Left lung (tissue), 10 donors: ENCODE measurements around the gene FAM20A. TPM values are rescaled to one million over a fixed set of nuclear protein-coding genes. Genes with fewer than 3 reads are reported as not detected.

Source experiments
- ATAC-seq: fragments of 200-7000 bp; cut with Tn5 transposase; one replicate; pipeline ENCODE4 v1.9.1; 2020; ENCODE audit warnings: moderate library complexity
- DNase-seq, 4 donors: peaks; one replicate each; pipeline ENCODE4 v3.0.0-alpha.2; 2013 to 2020
- H3K27ac ChIP-seq, 2 donors: fragments of 200-600 bp; sonication (generic) in 1 of 2; one replicate each; pipeline versions ENCODE4 v1.5.0 to v1.8.0; 2020 to 2021
- H3K27me3 ChIP-seq, 2 donors: fragments of 200-600 bp; sonication (generic) in 1 of 2; one replicate each; pipeline versions ENCODE4 v1.5.0 to v1.8.0; 2020 to 2021
- H3K36me3 ChIP-seq, 2 donors: fragments of 200-600 bp; sonication (generic) in 1 of 2; one replicate each; pipeline versions ENCODE4 v1.5.0 to v1.8.0; 2020 to 2021
- H3K4me1 ChIP-seq, 2 donors: fragments of 200-600 bp; one replicate each; pipeline ENCODE4 v1.8.0; 2021
- H3K4me3 ChIP-seq, 2 donors: fragments of 200-600 bp; sonication (generic) in 1 of 2; one replicate each; pipeline versions ENCODE4 v1.5.0 to v1.8.0; 2020 to 2021; ENCODE audit warnings: mild to moderate bottlenecking in 1 of 2
- H3K9me3 ChIP-seq, 2 donors: fragments of 200-600 bp; sonication (generic) in 1 of 2; one replicate each; pipeline versions ENCODE4 v1.5.0 to v1.8.0; 2020 to 2021
- CTCF ChIP-seq, 2 donors: fragments of 200-600 bp; sonication (generic) in 1 of 2; IDR thresholded peaks; one replicate each; pipeline versions ENCODE4 v1.5.0 to v1.8.0; 2021; ENCODE audit warnings: antibody characterized with exemption in 2 of 2
- intact Hi-C, 2 donors: fragments of 100-400 bp; cut with DNase I; formaldehyde crosslinking; loops; one replicate each; pipeline versions ENCODE4 v1.11.2 to v1.14.2; 2022
- polyA plus RNA-seq, 6 donors: library from polyadenylated mRNA; unstranded; fragments of 120-200 nt; gene quantifications; one replicate each; pipeline ENCODE4 v1.2.1, GENCODE V29; 2013; ENCODE audit not compliant: insufficient read length in 6 of 6
- total RNA-seq, 2 donors: library from RNA; stranded (reverse); fragmentation: NEBNext Ultra II Directional; extraction: Animal tissue kit (Norgen Biotek cat#: 25700); gene quantifications; one replicate each; pipeline ENCODE4 v1.2.1, GENCODE V29; 2021
- donor health status: DM: no; HTN: yes; CAD: no.
- donor health status: DM: no; HTN: no; CAD: no.

The FAM20A gene
- total and polyA plus RNA-seq, 8 donors: 3.8 to 85.9 (median 6.0) TPM

- peak in 1 of 4 donors; percentile 46 for DNase-seq
These were observed 58.3 kb downstream of the FAM20A start for GRCh38 chr17:68542698-68543463.

GRCh38 chr17:68541816-68542215 is 59.4 kb downstream of the FAM20A start:
- DNase-seq (no peak), ATAC-seq (no peak)
- TF ChIP-seq CTCF (IDR thresholded peaks at IDR 0.05): no peak
- Histone ChIP-seq H3K27ac (peak overlapping the region; percentile 38 to 44), H3K4me3 (no peak overlapping the region), H3K4me1 (peaks cover 8 to 20% of the 10 kb centered on the region in 2 donors), H3K9me3 (no peaks in the 10 kb centered on the region), H3K36me3 (peaks cover 0 to 83% of the 10 kb centered on the region in 2 donors), H3K27me3 (no peaks in the 10 kb centered on the region)
- intact Hi-C loops: loop anchor here in 1 of 2 donors (10.0 kb wide), 1 partner anchor 63 kb away; the partner anchor contains the start of gene FAM20A

More at GRCh38 chr17:68542698-68543463, 58.3 kb downstream of the FAM20A start:
- intact Hi-C loops: loop anchor here in 1 of 2 donors (10.0 kb wide), 1 partner anchor 62 kb away; the partner anchor contains the start of gene FAM20A
- ATAC-seq: peak; percentile 78
- no peak for TF ChIP-seq CTCF (IDR thresholded peaks at IDR 0.05)
- H3K36me3 ChIP-seq: peaks cover 0 to 74% of the 10 kb centered on the region in 2 donors
- no peaks in the 10 kb centered on the region for H3K9me3 ChIP-seq
- peaks cover 8 to 16% of the 10 kb centered on the region in 2 donors for H3K4me1 ChIP-seq
- H3K27ac ChIP-seq: peak overlapping the region; percentile 38 to 67
- no peaks in the 10 kb centered on the region for H3K27me3 ChIP-seq
- no peak overlapping the region for H3K4me3 ChIP-seq

- Histone ChIP-seq H3K4me1 (peaks cover 8 to 20% of the 10 kb centered on the region in 2 donors), H3K36me3 (peaks cover 0 to 83% of the 10 kb centered on the region in 2 donors), H3K4me3 (no peak overlapping the region), H3K9me3 (no peaks in the 10 kb centered on the region), H3K27ac (peak overlapping the region in 1 of 2 donors; percentile 20), H3K27me3 (no peaks in the 10 kb centered on the region)
- no peak for DNase-seq
- intact Hi-C loops: loop anchor here in 1 of 2 donors (10.0 kb wide), 1 partner anchor 64 kb away; the partner anchor contains the start of gene FAM20A
- TF ChIP-seq CTCF (IDR thresholded peaks at IDR 0.05): no peak
- no peak for ATAC-seq
These were observed 60.2 kb downstream of the FAM20A start for GRCh38 chr17:68540981-68541380.

GRCh38 chr17:68539548-68540467 is 61.4 kb downstream of the FAM20A start:
- peak; percentile 61 for ATAC-seq
- H3K4me1 ChIP-seq: peaks cover 8 to 20% of the 10 kb centered on the region in 2 donors
- intact Hi-C loops: loop anchor here in 1 of 2 donors (10.0 kb wide), 2 partner anchors 65 to 225 kb away; partner anchors contain the start of gene FAM20A
- H3K27ac ChIP-seq: peak overlapping the region; percentile 20 to 26
- no peak for TF ChIP-seq CTCF (IDR thresholded peaks at IDR 0.05)
- no peaks in the 10 kb centered on the region for H3K9me3 ChIP-seq
- no peak overlapping the region for H3K4me3 ChIP-seq
- peaks cover 0 to 90% of the 10 kb centered on the region in 2 donors for H3K36me3 ChIP-seq
- no peaks in the 10 kb centered on the region for H3K27me3 ChIP-seq
- peak in 2 of 4 donors; percentile 57 to 58 for DNase-seq
